NB4 (cell line): Measurements from ENCODE around the gene PCGF3.

Experiments
- DNase-seq: peaks from one replicate; pipeline ENCODE4 v3.0.0; 2010; ENCODE audit warnings: low read depth
- H3K4me3 ChIP-seq: one replicate; pipeline ENCODE4 v1.5.1; 2011; ENCODE audit warnings: mild to moderate bottlenecking, low read depth, low read length, moderate library complexity
- MYC ChIP-seq: IDR thresholded peaks from 2 replicates; pipeline ENCODE4 v1.6.1; 2011; ENCODE audit warnings: low read depth, low read length
- POLR2A ChIP-seq: IDR thresholded peaks from 2 replicates; pipeline ENCODE4 v1.6.1; 2011; ENCODE audit warnings: mild to moderate bottlenecking; ENCODE audit not compliant: insufficient read length; ENCODE audit errors: extremely low read depth
- TF ChIP-seq, protein P1 (sequence below): IDR thresholded peaks from one replicate; pipeline ENCODE4 v1.5.1; 2012; ENCODE audit warnings: low read depth, low read length
- TF ChIP-seq, protein P2 (sequence below): IDR thresholded peaks from 2 replicates; pipeline ENCODE4 v1.6.1; 2011; ENCODE audit warnings: low read depth, low read length

PCGF3 gene

DNA sequence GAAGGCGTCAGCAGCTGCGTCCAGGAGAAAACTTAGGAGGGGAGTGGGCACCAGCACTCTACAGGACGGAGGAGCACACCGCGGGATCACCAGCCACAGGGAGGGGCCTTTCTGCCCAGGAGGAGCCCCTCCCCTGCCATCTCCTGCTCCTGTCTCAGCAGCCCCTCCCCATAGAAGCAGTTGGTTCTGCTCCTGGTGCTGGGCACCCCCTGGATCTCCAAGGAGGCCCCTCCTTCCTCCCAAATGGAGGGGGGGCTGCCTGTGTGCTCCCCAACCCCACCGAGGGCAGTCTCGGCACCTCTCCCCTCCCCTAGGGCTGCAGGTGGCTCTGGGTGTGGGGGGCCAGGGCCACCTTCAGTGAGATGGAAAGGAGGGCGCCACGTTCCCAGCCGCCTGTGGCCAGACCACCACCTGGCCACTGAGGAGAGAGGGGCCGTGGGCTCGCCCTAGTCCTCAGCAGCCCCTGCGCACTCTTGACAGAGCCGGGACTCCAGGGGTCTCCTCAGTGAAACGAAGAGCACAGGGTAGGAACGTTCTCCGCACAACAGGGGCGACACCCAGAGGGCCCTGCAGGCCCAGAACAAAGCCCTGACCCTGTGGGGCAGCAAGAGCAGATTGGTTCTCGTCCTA, 82.5 kb downstream of the PCGF3 start:
- TF ChIP-seq POLR2A, result no peak
- DNase-seq, result no peak
- no peak overlapping the region for H3K4me3 ChIP-seq

DNA sequence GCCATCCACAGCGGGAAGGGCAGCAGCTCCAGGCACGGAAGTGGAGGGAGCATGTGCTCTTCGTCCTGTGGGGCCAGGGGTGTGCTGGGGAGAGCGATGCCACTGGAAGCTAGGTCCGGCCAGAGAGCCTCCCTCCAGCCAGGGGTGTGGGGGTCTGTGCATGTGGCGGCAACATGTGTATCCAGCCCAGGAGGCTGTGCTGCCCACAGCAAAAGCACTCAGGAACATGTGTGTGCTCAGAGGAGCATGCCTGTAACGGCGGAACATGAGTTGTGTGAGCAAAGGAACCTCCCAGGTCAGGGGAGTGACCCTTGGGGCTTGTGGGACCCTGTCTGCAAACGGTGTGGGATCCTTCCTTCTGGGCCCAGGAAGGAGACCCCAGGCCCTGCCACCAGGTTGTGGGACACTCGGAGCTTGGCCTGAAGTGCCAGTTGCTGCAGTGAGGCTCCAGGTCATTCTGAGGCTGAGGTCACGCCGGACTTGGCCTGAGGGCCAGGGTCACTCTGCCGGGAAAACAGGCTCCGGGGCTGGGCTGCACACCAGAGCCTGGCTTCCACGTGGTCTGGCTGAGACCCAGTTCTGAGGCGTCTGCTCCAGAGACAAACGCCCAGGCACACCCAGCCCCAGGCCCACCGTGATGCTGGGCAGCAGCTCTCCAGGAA, 83.1 kb downstream of the PCGF3 start:
- no peak for DNase-seq
- TF ChIP-seq MYC (no peak), POLR2A (no peak)
- TF ChIP-seq, protein P1, sequence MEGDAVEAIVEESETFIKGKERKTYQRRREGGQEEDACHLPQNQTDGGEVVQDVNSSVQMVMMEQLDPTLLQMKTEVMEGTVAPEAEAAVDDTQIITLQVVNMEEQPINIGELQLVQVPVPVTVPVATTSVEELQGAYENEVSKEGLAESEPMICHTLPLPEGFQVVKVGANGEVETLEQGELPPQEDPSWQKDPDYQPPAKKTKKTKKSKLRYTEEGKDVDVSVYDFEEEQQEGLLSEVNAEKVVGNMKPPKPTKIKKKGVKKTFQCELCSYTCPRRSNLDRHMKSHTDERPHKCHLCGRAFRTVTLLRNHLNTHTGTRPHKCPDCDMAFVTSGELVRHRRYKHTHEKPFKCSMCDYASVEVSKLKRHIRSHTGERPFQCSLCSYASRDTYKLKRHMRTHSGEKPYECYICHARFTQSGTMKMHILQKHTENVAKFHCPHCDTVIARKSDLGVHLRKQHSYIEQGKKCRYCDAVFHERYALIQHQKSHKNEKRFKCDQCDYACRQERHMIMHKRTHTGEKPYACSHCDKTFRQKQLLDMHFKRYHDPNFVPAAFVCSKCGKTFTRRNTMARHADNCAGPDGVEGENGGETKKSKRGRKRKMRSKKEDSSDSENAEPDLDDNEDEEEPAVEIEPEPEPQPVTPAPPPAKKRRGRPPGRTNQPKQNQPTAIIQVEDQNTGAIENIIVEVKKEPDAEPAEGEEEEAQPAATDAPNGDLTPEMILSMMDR, result no peak
- TF ChIP-seq, protein P2, sequence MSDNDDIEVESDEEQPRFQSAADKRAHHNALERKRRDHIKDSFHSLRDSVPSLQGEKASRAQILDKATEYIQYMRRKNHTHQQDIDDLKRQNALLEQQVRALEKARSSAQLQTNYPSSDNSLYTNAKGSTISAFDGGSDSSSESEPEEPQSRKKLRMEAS, result no peak
- H3K4me3 ChIP-seq, result no peak overlapping the region

DNA sequence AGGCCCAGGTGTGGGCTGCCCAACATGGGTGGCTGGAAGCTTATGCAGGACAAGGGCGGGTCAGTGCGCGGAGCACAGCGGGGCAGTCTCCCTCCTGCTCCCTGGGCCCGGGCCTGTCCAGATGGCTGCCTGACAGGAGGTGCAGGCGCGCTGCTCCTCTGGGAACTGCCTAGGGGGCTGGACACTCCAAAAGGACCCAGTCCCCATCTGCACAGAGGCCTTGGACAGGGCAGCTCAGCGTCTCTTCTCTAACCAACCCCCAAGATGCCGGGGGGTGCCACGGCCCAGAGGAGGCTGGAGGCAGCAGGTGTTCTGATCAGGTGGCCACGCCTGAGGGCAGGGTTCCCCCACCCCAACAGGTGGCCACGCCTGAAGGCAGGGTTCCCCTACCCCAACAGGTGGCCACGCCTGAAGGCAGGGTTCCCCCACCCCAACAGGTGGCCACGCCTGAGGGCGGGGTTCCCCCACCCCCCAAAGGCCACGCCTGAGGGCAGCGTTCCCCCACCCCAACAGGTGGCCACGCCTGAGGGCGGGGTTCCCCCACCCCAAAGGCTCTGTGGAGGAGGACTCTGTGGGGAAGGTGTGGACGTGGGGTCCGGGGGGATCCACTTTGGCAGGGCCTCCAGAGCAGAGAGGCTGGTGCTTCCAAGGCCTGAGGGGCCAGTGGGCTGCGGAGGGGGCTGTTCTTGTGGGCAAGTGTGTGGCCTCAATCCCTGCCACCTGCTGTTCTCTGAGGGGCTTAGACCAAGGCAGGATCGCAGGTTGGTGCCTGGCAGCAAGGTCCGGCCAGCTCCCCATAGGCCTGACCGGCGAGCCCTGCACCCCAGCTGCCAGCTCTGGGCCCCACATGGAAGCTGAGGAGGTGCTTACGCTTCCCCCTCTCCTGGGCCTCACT, 84.2 kb downstream of the PCGF3 start:
- no peak for TF ChIP-seq POLR2A
- no peak for TF ChIP-seq MYC
- TF ChIP-seq, protein P2, result no peak
- TF ChIP-seq, protein P1, result no peak
- no peak overlapping the region for H3K4me3 ChIP-seq

DNA sequence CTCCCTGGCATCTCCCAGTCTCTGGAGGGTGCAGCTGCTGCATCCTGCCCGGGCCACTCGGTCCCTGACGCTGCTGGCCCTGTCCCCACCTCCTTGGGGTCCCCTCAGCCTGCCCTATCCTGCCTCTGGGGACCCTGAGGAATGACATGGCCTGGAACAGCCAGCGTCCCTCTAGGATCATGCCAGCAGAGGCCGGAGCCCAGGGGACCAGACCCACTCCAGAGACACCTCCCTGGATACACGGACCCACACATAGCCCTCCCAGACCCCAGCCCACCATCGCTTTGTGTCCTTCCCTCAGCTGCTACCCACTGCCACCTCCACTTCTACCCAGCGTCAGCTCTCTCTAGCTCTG, 84.8 kb downstream of the PCGF3 start:
- DNase-seq, result no peak
- no peak overlapping the region for H3K4me3 ChIP-seq
- TF ChIP-seq, protein P1, result no peak

More for the DNA sequence above, 84.2 kb downstream of the PCGF3 start:
- no peak for DNase-seq

DNA sequence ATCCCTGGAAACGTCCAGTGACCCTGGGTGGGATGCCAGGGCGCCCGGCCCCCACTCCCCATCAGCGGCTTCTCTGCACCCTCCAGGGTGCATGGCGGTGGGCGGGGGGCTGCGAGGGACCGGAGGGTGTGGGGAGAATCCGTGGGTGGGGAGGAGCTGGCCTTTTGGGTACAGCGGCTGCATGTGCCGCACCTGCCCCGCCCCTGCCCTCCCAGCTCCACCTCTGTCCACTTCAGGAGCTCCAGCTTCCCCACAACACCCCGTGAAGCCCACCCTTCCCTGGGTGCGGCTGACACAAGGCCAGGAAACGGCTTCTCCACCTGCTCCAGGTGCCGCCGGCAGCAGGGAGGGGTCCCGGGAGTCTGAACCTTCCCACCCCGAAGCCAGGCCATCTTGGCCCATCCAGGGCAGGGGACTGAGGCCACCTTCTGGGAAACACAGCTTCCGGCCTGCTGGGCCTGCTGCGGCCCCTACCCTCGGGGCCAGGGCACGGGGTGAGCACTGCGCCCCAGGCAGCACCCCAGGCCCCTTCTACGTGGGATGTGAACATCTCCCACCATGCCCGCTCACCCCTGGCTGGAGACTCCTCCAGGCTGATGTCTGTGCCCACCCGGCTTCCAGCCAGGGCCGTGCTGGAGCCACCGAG, 85.7 kb downstream of the PCGF3 start:
- H3K4me3 ChIP-seq, result no peak overlapping the region
- TF ChIP-seq MYC (no peak), POLR2A (no peak)
- TF ChIP-seq, protein P2, result no peak
- TF ChIP-seq, protein P1, result no peak
- no peak for DNase-seq

DNA sequence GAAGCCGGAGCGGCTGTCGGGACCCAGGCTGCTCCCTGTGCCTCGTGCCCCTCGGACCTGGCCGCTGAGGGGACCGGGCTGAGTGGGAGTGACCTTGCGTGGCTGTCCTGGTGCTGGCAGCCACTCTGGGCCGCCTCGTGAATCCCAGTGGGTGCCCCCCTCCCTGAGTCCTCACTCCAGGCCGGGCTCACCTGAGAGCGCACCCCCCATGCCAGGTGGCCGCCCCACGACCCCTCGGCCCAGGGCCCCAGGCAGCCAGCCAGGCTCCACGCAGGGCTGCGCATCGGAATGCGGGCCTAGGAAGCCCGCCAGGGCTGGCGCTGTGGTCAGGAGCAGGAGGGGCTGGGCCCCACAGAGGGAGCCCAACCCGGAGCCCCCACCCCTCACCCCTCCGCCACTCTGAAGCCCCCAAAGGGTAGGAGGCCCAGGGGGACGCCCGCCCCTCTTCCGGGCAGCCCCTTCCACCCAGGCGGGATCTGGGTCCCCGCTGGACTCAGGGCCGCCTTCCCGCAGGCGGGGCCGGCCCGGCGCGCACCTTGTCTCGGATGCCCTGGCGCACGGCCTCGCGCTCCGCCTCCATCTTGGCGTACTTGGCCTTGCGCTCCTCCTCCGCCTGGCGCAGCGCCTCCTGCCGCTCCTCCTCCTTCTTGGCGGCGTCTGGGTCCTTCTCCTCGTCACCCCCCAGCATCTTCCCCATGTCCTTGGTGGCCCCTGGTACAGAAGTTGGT, 86.4 kb downstream of the PCGF3 start:
- no peak for DNase-seq
- no peak overlapping the region for H3K4me3 ChIP-seq
- TF ChIP-seq, protein P2, result no peak
- TF ChIP-seq MYC, result no peak
- TF ChIP-seq, protein P1, result no peak
